HG03520 (cell line): ENCODE results near the gene AFAP1L2.

Experiments used
- ATAC-seq: cut with Tn5 transposase; IDR thresholded peaks from one replicate; pipeline ENCODE4 v1.9.1; 2021; ENCODE audit warnings: mild to moderate bottlenecking, moderate library complexity; ENCODE audit not compliant: unreplicated experiment

The AFAP1L2 gene

GRCh38 chr10:114252092-114252491 is 152.2 kb downstream of the AFAP1L2 start:
- ATAC-seq = no peak

- ATAC-seq = no peak
Observed at GRCh38 chr10:114250716-114251115, 153.6 kb downstream of the AFAP1L2 start.

DNA sequence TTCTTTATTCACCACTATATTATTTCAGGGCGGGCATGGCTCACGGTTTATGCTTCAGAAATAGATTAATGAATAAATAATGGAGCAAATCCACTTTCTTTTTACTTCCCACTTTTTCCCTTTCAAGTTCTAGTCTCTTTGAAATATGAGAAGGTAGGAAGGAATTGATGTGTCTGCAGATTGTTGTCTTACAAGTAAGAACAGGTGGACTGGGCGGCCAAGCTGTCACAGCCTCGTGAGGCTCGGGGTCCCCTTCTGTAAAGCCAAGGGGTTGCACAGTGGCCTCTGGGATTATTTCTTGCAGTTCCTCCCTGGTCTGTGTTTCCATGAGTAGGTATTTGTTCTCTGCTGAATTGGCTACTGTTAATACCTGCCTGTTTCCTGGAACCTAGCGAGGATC is 154.1 kb downstream of the AFAP1L2 start:
- ATAC-seq = no peak

- ATAC-seq = no peak
Observed at GRCh38 chr10:114246679-114247305, 157.5 kb downstream of the AFAP1L2 start.

- no peak for ATAC-seq
Observed at GRCh38 chr10:114245121-114245791, 159.0 kb downstream of the AFAP1L2 start.
